CD4-positive, alpha-beta T cell (primary cell): ENCODE measurements around the gene CMTM1. TPM values are rescaled to one million over a fixed set of nuclear protein-coding genes. Genes with fewer than 3 reads are reported as not detected.

ENCODE experiments used
- ATAC-seq: fragments of 200-7000 bp; cut with Tn5 transposase; one replicate; pipeline ENCODE4 v1.10.0; 2022; ENCODE audit warnings: mild to moderate bottlenecking; ENCODE audit not compliant: poor library complexity
- CTCF ChIA-PET: fragments of 350-600 bp; sonication (Branson Sonifier 250); formaldehyde crosslinking; loops from one replicate; lab custom pipeline; 2021; ENCODE audit warnings: antibody characterized with exemption, inconsistent platforms; lab: Charles Lee
- POLR2A ChIA-PET: fragments of 350-600 bp; sonication (Branson Sonifier 250); formaldehyde crosslinking; loops from one replicate; lab custom pipeline; 2021; ENCODE audit warnings: antibody characterized with exemption, inconsistent platforms; lab: Charles Lee
- DNase-seq, 14 experiments: peaks; one replicate each; pipeline ENCODE4 v3.0.0-alpha.2; 2013 to 2020; ENCODE audit warnings: mixed read lengths in 2 of 14
- H3K27ac ChIP-seq, 2 donors: one replicate each; pipeline versions ENCODE4 v1.5.1 to v1.7.0; 2013; ENCODE audit warnings: low read length in 2 of 2, low read depth in 1 of 2, mild to moderate bottlenecking in 1 of 2
- H3K27me3 ChIP-seq, 2 experiments: 1 replicate in 1 of 2; 2 replicates in 1 of 2; pipeline versions ENCODE4 v1.6.1 to v1.7.0; 2013; ENCODE audit warnings: low read length in 2 of 2, control low read depth in 1 of 2, mild to moderate bottlenecking in 1 of 2, moderate library complexity in 1 of 2; ENCODE audit not compliant: insufficient read depth in 2 of 2, control insufficient read depth in 1 of 2
- H3K36me3 ChIP-seq: one replicate; pipeline ENCODE4 v1.6.1; 2013; ENCODE audit warnings: low read length, control low read depth; ENCODE audit not compliant: insufficient read depth
- H3K4me1 ChIP-seq: one replicate; pipeline ENCODE4 v1.6.1; 2013; ENCODE audit warnings: low read length, control low read depth; ENCODE audit not compliant: insufficient read depth
- H3K4me3 ChIP-seq: one replicate; pipeline ENCODE4 v1.5.1; 2013; ENCODE audit warnings: mild to moderate bottlenecking, low read length, moderate library complexity
- H3K9me3 ChIP-seq, 2 experiments: 1 replicate in 1 of 2; 2 replicates in 1 of 2; pipeline versions ENCODE4 v1.6.1 to v1.7.0; 2013; ENCODE audit warnings: low read length in 2 of 2, mild to moderate bottlenecking in 2 of 2, control low read depth in 1 of 2, moderate library complexity in 1 of 2; ENCODE audit not compliant: control insufficient read depth in 1 of 2, insufficient read depth in 1 of 2
- H3K27ac Mint-ChIP-seq: one replicate; pipeline ENCODE4 v1.8.0; 2020; ENCODE audit warnings: mixed read lengths
- H3K27me3 Mint-ChIP-seq: one replicate; pipeline ENCODE4 v1.8.0; 2021; ENCODE audit warnings: mixed read lengths
- H3K36me3 Mint-ChIP-seq: one replicate; pipeline ENCODE4 v1.8.0; 2021; ENCODE audit warnings: low read depth, mixed read lengths
- H3K4me1 Mint-ChIP-seq: one replicate; pipeline ENCODE4 v1.8.0; 2021; ENCODE audit warnings: low read depth, mixed read lengths
- H3K4me3 Mint-ChIP-seq: one replicate; pipeline ENCODE4 v1.8.0; 2020; ENCODE audit warnings: mild to moderate bottlenecking, mixed read lengths
- H3K9me3 Mint-ChIP-seq: one replicate; pipeline ENCODE4 v1.8.0; 2020; ENCODE audit warnings: mixed read lengths
- CTCF ChIP-seq: fragments of 200-600 bp; IDR thresholded peaks from one replicate; pipeline ENCODE4 v1.8.0; 2022; ENCODE audit warnings: antibody characterized with exemption, mild to moderate bottlenecking
- intact Hi-C, 2 experiments: fragments of 100-400 bp; cut with DNase I in 1 of 2; cut with micrococcal nuclease in 1 of 2; formaldehyde crosslinking; loops; one replicate each; pipeline versions ENCODE4 v1.15.1 to v1.9.0; 2023 to 2025; cut with DNase I, micrococcal nuclease
- total RNA-seq, 174 experiments: library from RNA in 2 of 174; stranded (reverse) in 2 of 174; gene quantifications; one replicate each; pipeline ENCODE4 v1.2.3 and lab custom pipeline; 2021 to 2026

CMTM1 gene
- total RNA-seq, 2 experiments from 2014 or later, result 0.66 to 1.1 TPM

GRCh38 chr16:66575060-66575459, 8.8 kb downstream of the CMTM1 start:
- ChIA-PET POLR2A (interaction anchor here (0.7 kb wide), 1 partner anchor 23 kb away, joined by 3 read pairs; no protein-coding TSS in a partner anchor), CTCF (interaction anchor here (1.4 to 3.0 kb wide), 4 partner anchors 13 to 59 kb away, joined by 3 to 13 read pairs (median 6); no protein-coding TSS in a partner anchor)
- H3K36me3 ChIP-seq, result no peaks in the 10 kb centered on the region
- Mint-ChIP-seq H3K4me1 (peaks cover 16% of the 10 kb centered on the region), H3K27ac (no peak overlapping the region), H3K4me3 (no peak overlapping the region), H3K36me3 (no peaks in the 10 kb centered on the region), H3K27me3 (peaks cover 14% of the 10 kb centered on the region), H3K9me3 (no peaks in the 10 kb centered on the region)
- no peak for DNase-seq
- ATAC-seq, result no peak
- no peaks in the 10 kb centered on the region for H3K9me3 ChIP-seq
- peaks cover 15% of the 10 kb centered on the region for H3K4me1 ChIP-seq
- no peak overlapping the region for H3K27ac ChIP-seq
- H3K27me3 ChIP-seq, result peaks cover 17 to 18% of the 10 kb centered on the region in 2 experiments
- H3K4me3 ChIP-seq, result no peak overlapping the region
- intact Hi-C loops, result no loop called here
- TF ChIP-seq CTCF, result no peak

GRCh38 chr16:66576296-66576695, 10.1 kb downstream of the CMTM1 start:
- no peaks in the 10 kb centered on the region for H3K36me3 Mint-ChIP-seq
- H3K27ac Mint-ChIP-seq, result no peak overlapping the region
- POLR2A ChIA-PET, result no interaction called here
- no peak overlapping the region for H3K27ac ChIP-seq
- H3K9me3 Mint-ChIP-seq, result no peaks in the 10 kb centered on the region
- no peak overlapping the region for H3K4me3 ChIP-seq
- peaks cover 25% of the 10 kb centered on the region for H3K27me3 Mint-ChIP-seq
- H3K9me3 ChIP-seq, result no peaks in the 10 kb centered on the region
- no peak for DNase-seq
- no peaks in the 10 kb centered on the region for H3K36me3 ChIP-seq
- CTCF ChIA-PET, result interaction anchor here (1.5 to 3.0 kb wide), 2 partner anchors 14 to 32 kb away, joined by 4 to 8 read pairs; no protein-coding TSS in a partner anchor
- H3K4me1 ChIP-seq, result peaks cover 15% of the 10 kb centered on the region
- H3K27me3 ChIP-seq, result peaks cover 20 to 21% of the 10 kb centered on the region in 2 experiments
- no peak for ATAC-seq
- H3K4me3 Mint-ChIP-seq, result no peak overlapping the region
- intact Hi-C loops, result no loop called here
- H3K4me1 Mint-ChIP-seq, result peaks cover 16% of the 10 kb centered on the region
- TF ChIP-seq CTCF, result no peak

- H3K27ac Mint-ChIP-seq, result no peak within 1 kb of the TSS
- H3K27me3 Mint-ChIP-seq, result peaks cover 25% of the 10 kb centered on the region
- H3K36me3 ChIP-seq, result no peaks in the 10 kb centered on the region
- peaks cover 16% of the 10 kb centered on the region for H3K4me1 Mint-ChIP-seq
- ChIA-PET POLR2A (interaction anchor here (0.6 to 2.7 kb wide), 10 partner anchors 9 to 55 kb away, joined by 3 to 20 read pairs (median 6); partner anchors contain the start of genes CKLF and CMTM3), CTCF (interaction anchor here (1.2 to 2.3 kb wide), 3 partner anchors 11 to 30 kb away, joined by 4 to 8 read pairs (median 6); no protein-coding TSS in a partner anchor)
- H3K4me3 ChIP-seq, result peak within 1 kb of the TSS; percentile 41
- peaks cover 15% of the 10 kb centered on the region for H3K4me1 ChIP-seq
- peak in 6 of 14 experiments; percentile 16 to 37 (median 28) for DNase-seq
- H3K9me3 Mint-ChIP-seq, result no peaks in the 10 kb centered on the region
- no peaks in the 10 kb centered on the region for H3K9me3 ChIP-seq
- H3K27ac ChIP-seq, result no peak within 1 kb of the TSS
- H3K4me3 Mint-ChIP-seq, result peak within 1 kb of the TSS; percentile 70
- H3K27me3 ChIP-seq, result peaks cover 20 to 21% of the 10 kb centered on the region in 2 experiments
- intact Hi-C loops, result no loop called here
- ATAC-seq, result peak; percentile 51
- no peak for TF ChIP-seq CTCF
- no peaks in the 10 kb centered on the region for H3K36me3 Mint-ChIP-seq
Observed at GRCh38 chr16:66578651-66579531, 12.7 kb downstream of the CMTM1 start, which contains the start of gene CMTM2. TSS of gene CMTM2 (plus strand) at chr16:66579463. CDS start at chr16:66579608, 145 bp downstream.
